T-helper 1 cell treated with Interleukin-12 subunit alpha and Interleukin-12 subunit beta and Interleukin-4 antibody, amounts not matched to agents 30 ng/mL and 1 ng/mL, for 36 hours (primary cell): ENCODE measurements around the gene COPB1. TPM values are rescaled to one million over a fixed set of nuclear protein-coding genes. Genes with fewer than 3 reads are reported as not detected.
"Not testable (repeated sequence)": the region's sequence is repeated elsewhere in the genome, so short reads cannot be mapped to it uniquely, and the experiment has no call there.

Experiments used
- intact Hi-C: fragments of 100-400 bp; cut with micrococcal nuclease; formaldehyde crosslinking; loops from one replicate; pipeline ENCODE4 v1.15.1; 2024
- total RNA-seq: library from RNA; stranded (reverse); gene quantifications from 2 replicates; pipeline ENCODE4 v1.2.3, GENCODE V29; 2022

The COPB1 gene, protein sequence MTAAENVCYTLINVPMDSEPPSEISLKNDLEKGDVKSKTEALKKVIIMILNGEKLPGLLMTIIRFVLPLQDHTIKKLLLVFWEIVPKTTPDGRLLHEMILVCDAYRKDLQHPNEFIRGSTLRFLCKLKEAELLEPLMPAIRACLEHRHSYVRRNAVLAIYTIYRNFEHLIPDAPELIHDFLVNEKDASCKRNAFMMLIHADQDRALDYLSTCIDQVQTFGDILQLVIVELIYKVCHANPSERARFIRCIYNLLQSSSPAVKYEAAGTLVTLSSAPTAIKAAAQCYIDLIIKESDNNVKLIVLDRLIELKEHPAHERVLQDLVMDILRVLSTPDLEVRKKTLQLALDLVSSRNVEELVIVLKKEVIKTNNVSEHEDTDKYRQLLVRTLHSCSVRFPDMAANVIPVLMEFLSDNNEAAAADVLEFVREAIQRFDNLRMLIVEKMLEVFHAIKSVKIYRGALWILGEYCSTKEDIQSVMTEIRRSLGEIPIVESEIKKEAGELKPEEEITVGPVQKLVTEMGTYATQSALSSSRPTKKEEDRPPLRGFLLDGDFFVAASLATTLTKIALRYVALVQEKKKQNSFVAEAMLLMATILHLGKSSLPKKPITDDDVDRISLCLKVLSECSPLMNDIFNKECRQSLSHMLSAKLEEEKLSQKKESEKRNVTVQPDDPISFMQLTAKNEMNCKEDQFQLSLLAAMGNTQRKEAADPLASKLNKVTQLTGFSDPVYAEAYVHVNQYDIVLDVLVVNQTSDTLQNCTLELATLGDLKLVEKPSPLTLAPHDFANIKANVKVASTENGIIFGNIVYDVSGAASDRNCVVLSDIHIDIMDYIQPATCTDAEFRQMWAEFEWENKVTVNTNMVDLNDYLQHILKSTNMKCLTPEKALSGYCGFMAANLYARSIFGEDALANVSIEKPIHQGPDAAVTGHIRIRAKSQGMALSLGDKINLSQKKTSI
- 104 and 111 TPM in 2 replicates for total RNA-seq

DNA sequence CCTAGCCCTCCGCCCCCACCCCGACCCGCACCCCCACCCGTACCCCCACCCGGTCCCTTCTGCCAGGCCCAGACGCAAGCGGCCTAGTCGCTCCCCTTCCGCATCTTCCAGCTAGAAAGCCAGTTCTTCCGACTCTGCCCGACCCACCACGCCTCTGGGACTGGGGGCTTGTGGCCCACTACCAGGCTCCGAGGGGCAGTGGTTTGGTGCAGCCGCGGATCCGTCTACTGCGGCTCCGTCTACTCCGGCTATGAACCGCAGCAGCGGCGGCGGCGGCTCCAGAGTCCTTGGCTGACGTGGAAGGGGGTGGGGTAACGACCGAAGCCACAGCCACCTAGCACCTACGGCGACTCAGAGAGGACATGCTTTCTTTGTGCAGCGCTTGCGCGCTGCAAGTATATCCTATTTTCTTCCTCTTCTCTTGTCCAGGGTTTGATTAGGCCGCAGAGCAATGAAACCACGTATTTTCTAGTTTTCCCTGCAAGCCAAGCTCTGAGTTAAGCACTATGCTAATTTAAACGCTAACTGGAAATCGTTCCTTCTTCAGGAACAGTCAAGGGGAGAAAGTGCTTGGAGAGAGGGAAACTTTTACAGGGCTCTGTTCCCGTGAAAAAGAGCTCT is at the start of gene COPB1:
COPB1 (minus strand) TSS at position 252 of the 621 bp plus-strand sequence. CDS start 883 bp downstream, outside the sequence.
- intact Hi-C loops, result loop anchor here (1.0 to 10.0 kb wide), 18 partner anchors 9 to 831 kb away; partner anchors contain the start of genes FAR1, PSMA1 and RRAS2

DNA sequence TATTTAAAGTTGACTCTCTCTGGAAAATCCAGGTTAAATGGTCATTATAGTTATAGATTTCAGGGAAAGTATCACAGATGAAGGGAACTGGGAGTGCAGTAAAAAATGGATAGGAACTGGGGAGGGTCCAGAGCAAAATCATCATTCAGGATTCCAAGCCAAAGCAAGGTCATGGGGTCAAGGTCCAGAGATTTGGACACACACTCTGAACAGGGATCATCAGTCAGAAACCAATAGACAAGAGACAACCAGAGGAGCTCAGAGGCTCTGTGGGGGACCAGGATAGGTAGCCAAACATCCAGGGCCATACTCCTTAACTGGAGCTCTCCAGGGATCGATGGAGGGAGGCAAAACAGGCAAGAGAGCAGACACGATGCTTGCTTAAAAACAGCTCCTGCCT is 47.8 kb upstream of the COPB1 start:
- intact Hi-C loops, result no loop called here

DNA sequence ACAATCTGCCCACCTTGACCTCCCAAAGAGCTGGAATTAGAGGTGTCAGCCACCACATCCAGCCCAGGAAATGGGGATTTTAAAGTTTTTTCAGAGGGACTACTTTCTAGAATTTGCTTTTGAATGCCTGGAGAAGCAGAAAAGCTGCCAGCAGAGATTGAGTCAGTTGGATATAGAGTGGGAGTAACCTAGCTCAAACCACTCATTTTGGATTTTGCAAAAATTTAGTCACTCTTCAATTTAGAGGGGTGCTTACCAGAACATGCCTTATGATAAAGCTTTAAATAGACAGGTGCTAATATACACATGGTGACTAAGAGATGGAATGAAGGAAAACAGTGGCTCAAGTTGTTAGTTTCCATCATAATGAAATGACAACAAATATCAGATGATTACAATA is 47.1 kb upstream of the COPB1 start:
- intact Hi-C loops, result no loop called here

DNA sequence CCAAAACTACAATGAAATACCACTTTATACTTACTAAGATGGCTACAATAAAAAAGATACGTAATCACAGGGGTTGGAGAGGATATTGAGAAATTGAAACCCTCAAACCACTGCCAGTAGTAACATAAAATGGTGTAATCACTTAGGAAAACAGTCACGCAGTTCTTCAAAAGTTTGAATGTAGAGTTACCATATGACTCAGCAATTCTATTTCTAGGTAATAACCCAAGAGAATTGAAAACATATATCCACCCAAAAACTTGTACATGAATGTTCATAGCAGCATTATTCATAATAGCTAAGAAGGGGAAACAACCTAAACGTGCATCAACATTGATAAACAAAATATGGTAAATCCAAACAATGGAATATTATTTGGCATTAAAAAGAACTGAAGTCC is 45.0 kb upstream of the COPB1 start:
- intact Hi-C loops, result loop anchor here (1.0 to 2.0 kb wide), 7 partner anchors 11 to 360 kb away; partner anchors contain the start of genes COPB1 and PSMA1

DNA sequence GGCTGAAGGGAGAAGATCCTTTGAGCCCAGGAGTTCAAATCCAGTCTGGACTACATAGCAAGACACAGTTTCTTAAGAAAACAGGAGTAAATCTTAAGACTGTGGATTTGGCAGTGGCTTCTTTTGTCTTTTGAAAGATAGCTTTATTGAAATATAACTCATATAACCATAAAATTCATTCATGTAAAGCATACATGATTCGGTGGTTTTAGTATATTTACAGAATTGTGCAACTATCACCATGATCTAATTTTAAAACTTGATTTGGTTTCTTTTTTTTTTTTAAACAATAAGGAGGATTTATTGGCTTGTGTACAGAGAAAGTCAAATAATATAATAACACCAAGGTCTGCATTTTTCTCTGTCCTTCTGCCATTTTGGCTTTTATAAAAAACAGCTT is 43.6 kb upstream of the COPB1 start:
- intact Hi-C loops, result no loop called here

DNA sequence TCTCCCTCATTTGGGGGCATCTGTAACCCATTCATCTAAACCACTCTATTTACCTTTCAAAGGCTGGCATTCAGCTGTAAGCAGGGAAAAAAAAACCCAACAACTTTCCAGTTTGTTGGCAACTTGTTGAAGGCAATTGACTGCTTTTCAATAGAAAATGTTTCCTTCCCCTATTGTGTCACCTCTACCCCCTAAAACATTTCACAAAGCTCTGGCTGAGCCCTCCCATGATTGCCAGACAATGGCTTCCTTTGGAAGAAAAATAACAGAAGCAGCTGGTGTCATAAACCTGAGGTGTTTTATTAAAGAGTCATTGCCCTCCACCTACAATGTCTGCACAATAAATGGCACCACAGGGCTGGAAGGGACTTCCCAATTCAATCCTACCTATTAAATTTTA is 42.7 kb upstream of the COPB1 start:
- intact Hi-C loops, result no loop called here

DNA sequence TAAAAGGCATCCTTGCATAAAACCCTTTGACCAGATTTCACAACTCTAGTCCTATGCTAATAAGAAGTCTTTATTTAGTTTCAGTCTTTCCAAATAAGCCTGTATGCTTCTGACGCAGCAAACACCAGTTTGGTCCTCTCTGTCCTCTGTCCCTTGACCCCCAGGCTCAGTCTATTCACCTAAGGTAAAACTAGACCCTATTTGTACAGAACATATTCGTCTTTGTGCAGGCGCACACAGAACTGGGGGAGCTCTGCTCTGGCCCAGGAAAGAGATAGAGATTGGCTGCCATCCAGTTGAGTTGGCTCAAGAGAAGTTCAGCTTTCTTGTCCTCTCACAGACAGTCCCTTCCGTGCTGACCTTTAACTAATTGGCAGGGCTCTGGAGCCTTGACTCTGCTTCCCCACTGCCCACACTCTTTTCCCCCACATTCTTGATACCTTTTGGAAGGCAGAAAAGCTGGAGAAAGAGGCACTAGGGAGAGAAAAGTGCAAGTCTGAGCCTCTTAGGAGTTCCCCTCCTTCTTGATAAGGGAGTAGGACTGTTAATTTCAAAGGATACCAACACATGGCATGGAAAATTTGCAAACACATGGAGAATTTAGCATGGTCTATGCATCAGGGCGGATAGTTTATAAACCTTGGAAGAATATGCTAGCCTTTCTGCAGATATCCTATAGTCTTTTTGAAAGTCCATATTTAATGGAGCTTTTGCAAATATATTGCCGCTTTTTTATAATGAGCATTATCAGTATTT is 41.8 kb upstream of the COPB1 start:
- intact Hi-C loops, result no loop called here

DNA sequence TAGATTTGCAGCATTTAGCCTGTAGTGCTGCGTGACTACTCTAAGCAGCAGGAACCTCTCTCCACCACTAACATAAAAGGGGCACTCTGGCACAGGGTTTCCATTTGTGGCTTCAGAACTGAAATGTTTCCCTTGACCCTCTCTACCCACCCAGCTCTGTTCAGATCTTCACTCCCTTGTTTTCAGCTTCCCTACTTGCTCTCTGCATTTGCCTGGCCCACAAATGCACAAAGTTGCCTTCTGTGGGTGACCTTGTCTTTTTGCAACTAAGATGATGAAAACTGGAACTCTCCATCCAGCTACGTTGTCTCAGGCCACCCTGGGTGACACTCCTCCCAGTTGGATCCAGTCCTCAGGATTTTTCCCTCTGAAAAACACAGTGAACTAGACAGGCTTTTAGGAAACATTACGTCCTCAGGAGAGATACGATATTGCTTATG is 40.4 kb upstream of the COPB1 start:
- intact Hi-C loops, result no loop called here

DNA sequence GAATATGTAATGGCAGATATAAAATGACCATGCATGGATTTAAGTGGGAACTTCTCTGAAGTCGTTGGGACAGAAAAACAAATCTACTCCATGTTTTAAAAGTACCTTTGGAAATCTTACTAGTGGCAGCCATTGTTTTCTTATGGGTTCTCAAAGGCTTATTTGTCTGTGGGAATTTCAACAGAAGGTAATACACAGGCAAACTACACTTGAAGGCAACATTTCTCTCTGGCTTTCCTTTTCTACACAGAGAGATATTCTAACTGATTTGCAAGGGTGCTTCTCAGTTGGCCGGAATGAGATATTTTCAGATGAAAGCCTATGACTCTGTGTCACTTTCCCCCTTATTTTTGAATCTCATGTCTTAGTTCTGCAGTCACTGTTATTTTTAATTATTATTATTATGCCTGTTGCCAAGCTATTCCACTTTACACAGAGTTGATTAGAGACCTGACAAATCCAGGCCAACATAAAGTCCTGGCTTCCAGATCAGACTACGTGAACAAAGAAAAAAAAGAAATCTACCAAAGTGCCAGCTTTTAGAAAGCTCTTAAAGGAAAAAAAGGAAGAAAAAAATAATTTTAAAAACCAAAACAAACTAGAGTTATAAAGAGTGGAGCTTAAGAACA is 39.4 kb upstream of the COPB1 start:
- intact Hi-C loops, result no loop called here

DNA sequence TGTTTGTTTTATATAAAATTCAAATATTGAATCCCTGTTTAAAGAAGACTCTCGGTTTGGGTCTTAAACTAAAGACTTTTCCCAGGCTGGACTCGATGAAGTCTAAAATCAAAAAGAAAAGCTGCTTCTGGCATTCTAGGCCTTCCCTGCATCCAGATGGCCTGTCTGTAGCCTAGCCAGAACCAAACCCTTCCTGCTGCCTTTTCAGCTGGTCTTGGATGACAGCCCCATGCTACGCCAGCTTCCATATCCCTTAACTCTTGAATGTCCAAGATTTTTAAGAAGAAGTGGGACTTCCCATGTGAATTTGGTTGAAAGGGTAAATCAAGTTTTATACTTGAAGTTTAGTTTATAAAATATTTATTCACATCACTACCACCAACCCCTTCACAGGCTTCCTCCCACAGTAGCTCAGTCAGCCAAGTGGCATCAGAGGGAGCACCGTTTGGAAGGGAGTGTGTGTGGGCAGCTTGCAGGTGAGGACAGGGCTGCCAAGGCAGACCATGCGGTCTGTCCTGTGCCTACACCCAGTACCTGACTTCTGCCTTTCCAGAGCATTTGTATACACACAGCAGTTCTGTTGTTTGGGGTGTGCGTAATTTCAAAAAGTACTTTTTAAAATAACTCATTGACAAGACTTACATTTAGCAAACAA is 38.8 kb upstream of the COPB1 start:
- intact Hi-C loops, result no loop called here

DNA sequence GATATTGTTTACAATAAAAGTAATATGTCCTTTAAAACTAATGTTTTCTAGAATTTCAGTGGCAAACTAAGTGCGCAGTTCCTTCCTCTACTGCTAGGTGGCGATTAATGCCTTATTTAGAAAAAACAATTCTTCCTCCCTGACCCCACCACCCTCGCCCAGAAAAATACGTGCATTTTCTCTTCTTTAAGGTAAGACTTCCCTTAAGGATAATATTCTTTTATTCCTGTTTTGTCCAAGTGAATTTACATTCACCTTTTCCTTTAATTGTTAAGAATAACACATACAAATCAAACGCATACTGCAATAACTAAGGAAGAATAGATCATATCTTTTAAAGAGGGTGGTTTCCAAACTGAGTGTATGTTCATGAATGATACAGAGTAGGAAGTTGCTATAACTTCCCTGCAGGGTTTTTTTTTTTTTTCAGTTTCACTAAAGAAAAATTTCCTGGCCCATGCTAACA is 37.6 kb upstream of the COPB1 start:
- intact Hi-C loops, result loop anchor here (1.0 kb wide), 7 partner anchors 17 to 367 kb away; partner anchors contain the start of genes CYP2R1, PDE3B and PSMA1

DNA sequence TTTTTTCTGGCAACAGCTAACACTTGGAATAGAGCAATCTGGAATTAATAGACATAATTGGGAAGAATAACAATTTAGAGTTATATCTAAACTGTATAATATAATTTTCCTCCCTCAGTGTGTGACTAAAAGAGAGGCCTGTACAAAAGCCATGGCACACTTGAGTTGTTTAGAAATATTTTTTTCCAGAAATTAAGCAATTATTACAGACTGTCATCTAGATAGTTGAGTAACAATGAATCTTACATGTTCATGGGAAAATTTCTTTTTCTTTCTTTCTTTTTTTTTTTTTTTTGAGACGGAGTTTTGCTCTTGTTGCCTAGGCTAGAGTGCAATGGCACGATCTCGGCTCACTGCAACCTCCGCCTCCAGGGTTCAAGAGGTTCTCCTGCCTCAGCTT is 35.6 kb upstream of the COPB1 start:
- intact Hi-C loops, result not testable (repeated sequence)

DNA sequence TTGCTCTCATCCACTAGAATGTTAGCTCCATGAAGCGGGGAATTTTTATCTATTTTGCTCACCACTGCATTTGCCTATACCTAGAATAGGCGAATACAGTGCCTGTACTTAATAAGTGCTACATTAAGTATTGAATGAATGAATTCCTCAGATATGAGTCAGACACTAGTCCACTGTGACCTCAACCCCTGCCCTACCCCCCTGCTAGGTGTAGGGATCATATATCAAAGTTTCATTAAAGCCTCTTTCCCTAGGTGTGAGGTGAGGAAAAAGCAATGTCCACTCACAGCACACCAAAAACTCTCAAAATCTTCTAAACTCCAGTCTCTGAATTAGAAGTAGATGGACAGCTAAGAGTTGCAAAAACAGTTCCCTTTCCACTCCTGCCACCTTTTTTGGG is 30.3 kb upstream of the COPB1 start:
- intact Hi-C loops, result loop anchor here (10.0 kb wide), 1 partner anchor 475 kb away; no protein-coding TSS in a partner anchor

DNA sequence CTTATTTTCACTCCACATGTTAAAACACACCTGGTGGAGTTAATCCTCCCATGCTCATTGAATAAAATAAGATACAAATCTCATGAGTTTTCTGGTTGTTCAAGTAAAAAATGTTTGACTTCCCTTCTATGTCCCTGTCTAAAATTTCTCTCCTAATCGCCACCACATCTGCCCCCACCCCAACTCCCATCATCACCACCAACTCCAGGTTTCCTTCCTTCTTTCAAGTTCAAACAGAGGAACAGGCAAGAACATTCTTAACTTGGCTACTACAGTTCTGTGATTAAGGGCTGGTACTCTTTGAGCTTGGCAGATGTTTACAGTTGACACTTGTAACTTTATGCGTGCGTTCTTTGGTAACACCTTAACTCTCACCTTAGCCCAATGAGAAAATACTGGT is 29.7 kb upstream of the COPB1 start:
- intact Hi-C loops, result loop anchor here (10.0 kb wide), 1 partner anchor 475 kb away; no protein-coding TSS in a partner anchor

DNA sequence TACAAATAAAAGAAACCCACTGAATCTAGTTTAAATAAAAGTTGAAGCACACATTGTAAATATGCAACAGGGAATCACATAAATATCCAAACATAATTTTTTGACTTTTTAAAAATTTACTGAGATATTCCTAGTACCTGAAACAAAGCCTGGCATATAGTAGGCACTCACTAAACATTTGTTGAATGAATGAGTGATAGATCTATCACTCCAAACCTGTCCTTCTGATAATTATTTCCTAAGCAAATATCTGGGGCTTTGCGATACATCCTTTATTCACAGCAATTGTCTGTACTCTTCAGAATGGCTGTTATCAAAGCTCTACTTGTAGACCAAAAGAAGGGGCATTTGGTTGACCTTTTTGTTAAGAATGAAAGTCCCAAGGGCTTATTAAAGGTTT is 23.2 kb upstream of the COPB1 start:
- intact Hi-C loops, result loop anchor here (10.0 kb wide), 1 partner anchor 482 kb away; no protein-coding TSS in a partner anchor

DNA sequence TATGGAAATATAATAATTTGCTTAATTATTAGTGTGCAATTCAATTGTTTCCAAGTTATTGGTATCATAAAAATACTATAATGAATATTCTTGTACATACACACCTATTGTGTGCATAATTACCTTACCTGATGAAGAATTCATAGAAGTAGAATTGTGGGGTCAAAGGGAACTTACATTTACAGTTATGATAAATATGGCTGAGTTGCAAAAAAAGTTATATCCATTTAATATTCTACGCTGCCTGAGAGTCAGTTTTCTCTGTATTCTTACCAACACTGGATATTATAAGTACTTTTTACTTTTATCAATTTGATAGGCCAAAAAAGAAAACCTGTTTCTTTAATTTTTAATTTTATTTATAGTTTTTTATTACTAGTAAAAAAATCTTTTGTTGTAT is 22.6 kb upstream of the COPB1 start:
- intact Hi-C loops, result loop anchor here (10.0 kb wide), 1 partner anchor 483 kb away; no protein-coding TSS in a partner anchor

DNA sequence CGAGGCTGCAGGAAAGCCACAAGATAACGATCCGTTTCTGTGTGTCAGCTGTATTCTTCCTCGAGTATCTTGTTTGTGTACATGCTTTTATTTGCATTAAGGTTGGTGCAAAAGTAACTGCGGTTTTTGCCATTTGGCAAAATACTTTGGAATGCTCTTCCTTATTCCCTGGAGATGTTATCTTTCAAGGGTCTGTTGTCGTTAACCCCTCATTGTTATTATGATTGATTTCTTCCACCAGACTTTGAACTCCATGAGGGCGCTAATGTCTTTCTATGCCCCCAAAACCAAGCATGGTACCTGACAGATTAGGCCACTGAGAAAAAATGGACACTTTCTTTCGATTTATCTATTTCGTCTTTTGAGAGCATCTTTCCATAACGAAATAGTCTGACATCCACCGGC is 21.1 kb upstream of the COPB1 start:
- intact Hi-C loops, result loop anchor here (1.0 to 10.0 kb wide), 10 partner anchors 17 to 555 kb away; partner anchors contain the start of genes COPB1 and CYP2R1

DNA sequence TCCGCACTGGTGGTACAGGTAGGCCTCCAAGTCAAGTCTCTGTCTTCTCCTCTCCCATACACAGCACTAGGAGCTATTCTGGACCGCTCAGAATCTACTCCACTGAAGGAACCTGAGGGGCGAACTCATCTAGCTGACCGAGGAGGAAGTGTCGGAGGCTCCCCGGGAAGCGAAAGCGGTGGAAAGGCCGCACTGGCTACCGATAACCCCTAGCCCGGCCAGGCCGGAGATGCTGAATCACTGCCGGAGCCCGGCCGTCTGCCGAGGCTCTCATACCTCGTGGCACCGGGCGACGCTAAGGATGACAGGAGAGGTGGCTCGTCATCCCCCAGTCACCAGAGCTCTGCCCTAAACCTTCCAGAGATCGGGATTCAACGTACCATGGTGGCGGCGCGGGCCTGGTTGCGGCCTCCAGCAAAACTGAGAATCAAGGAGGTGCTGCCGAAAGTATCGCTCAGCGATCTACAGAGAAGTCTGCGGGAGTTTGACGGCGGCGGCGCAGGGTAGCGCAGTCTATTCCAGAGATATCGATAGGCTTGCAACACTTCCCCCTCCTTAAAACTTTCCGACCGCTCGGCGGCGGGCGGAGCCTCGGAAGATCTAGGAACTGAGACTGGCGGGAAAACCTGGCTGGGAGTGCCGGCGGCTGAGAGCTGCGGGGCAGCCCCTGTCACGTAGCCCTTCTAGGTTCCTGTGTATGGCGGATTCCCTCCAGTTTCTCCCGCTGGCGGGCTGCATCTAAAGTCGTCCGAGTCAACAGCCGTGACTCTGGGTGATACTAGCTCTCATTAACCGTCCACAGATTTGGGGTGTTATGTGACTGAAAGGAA is 20.5 kb upstream of the COPB1 start, which contains the start of gene PSMA1:
PSMA1 (minus strand) TSS at position 470 of the 830 bp plus-strand sequence; CDS start at position 383, 87 bp downstream.
- intact Hi-C loops, result loop anchor here (1.0 to 10.0 kb wide), 12 partner anchors 17 to 851 kb away; partner anchors contain the start of genes COPB1, CYP2R1 and RRAS2
